ENCODE measurements around the gene EVL.

- no peak for TF ChIP-seq CTCF (IDR thresholded peaks at IDR 0.05)
- TF ChIP-seq POLR2AphosphoS5 (IDR thresholded peaks at IDR 0.05) = no peak
Observed at GRCh38 chr14:100074431-100075100, 9.3 kb downstream of the EVL start.

Data from prostate gland (tissue), 2 donors.